Measurements from ENCODE around the gene PPP2R2C. TPM values are rescaled to one million over a fixed set of nuclear protein-coding genes. Genes with fewer than 3 reads are reported as not detected.

The PPP2R2C gene
- total RNA-seq, 6 experiments from 2014 or later: 0.12 to 0.27 TPM; not detected in 4

GRCh38 chr4:6306299-6306698 lies 166.1 kb downstream of the PPP2R2C start:
- H3K27ac ChIP-seq: no peak overlapping the region
- 80% methylated on average over 4 of the region's 5 CpGs for WGBS (ENCODE audit: insufficient coverage, low coverage, low lambda C conversion rate, missing lambda C conversion rate)
- no peak for ATAC-seq
- no peaks in the 10 kb centered on the region for H3K27me3 ChIP-seq
- DNase-seq: no peak
- TF ChIP-seq POLR2A (IDR thresholded peaks at IDR 0.05) (no peak), CTCF (IDR thresholded peaks at IDR 0.05) (no peak)
- no peaks in the 10 kb centered on the region for H3K4me1 ChIP-seq
- no peak overlapping the region for H3K4me3 ChIP-seq
- intact Hi-C loops (cut with DNase I): no loop called here
- peaks cover 0 to 7% (median 1%) of the 10 kb centered on the region in 4 donors for H3K36me3 ChIP-seq
- no peaks in the 10 kb centered on the region for H3K9me3 ChIP-seq

GRCh38 chr4:6303943-6304342 lies 168.5 kb downstream of the PPP2R2C start:
- peaks cover 0 to 12% (median 3%) of the 10 kb centered on the region in 4 donors for H3K36me3 ChIP-seq
- no peaks in the 10 kb centered on the region for H3K27me3 ChIP-seq
- TF ChIP-seq CTCF (IDR thresholded peaks at IDR 0.05) (no peak), POLR2A (IDR thresholded peaks at IDR 0.05) (no peak)
- no peak overlapping the region for H3K4me3 ChIP-seq
- WGBS (ENCODE audit: insufficient coverage, low coverage, low lambda C conversion rate, missing lambda C conversion rate): no CpG with 5 or more reads among the region's 12 CpGs
- ATAC-seq (no peak), DNase-seq (no peak)
- H3K27ac ChIP-seq: no peak overlapping the region
- H3K4me1 ChIP-seq: no peaks in the 10 kb centered on the region
- H3K9me3 ChIP-seq: no peaks in the 10 kb centered on the region
- intact Hi-C loops (cut with DNase I): no loop called here

GRCh38 chr4:6302869-6303268 lies 169.5 kb downstream of the PPP2R2C start:
- H3K4me1 ChIP-seq: no peaks in the 10 kb centered on the region
- TF ChIP-seq POLR2A (IDR thresholded peaks at IDR 0.05): no peak
- no peak for TF ChIP-seq CTCF (IDR thresholded peaks at IDR 0.05)
- no peaks in the 10 kb centered on the region for H3K27me3 ChIP-seq
- WGBS (ENCODE audit: insufficient coverage, low coverage, low lambda C conversion rate, missing lambda C conversion rate): 100% methylated on average over 1 of the region's 6 CpGs
- H3K4me3 ChIP-seq: no peak overlapping the region
- no peak overlapping the region for H3K27ac ChIP-seq
- H3K36me3 ChIP-seq: peaks cover 0 to 12% (median 3%) of the 10 kb centered on the region in 4 donors
- intact Hi-C loops (cut with DNase I): no loop called here
- H3K9me3 ChIP-seq: no peaks in the 10 kb centered on the region
- no peak for ATAC-seq
- no peak for DNase-seq

GRCh38 chr4:6301732-6302442 lies 170.5 kb downstream of the PPP2R2C start:
- Histone ChIP-seq H3K36me3 (peaks cover 0 to 12% (median 3%) of the 10 kb centered on the region in 4 donors), H3K9me3 (no peaks in the 10 kb centered on the region), H3K27ac (no peak overlapping the region), H3K4me3 (no peak overlapping the region), H3K4me1 (no peaks in the 10 kb centered on the region), H3K27me3 (no peaks in the 10 kb centered on the region)
- WGBS (ENCODE audit: insufficient coverage, low coverage, low lambda C conversion rate, missing lambda C conversion rate): no CpG with 5 or more reads among the region's 55 CpGs
- ATAC-seq: no peak
- intact Hi-C loops (cut with DNase I): no loop called here
- peak in 1 of 3 donors; percentile 16 for DNase-seq
- TF ChIP-seq POLR2A (IDR thresholded peaks at IDR 0.05) (no peak), CTCF (IDR thresholded peaks at IDR 0.05) (no peak)

Measured in right lobe of liver (tissue), 6 donors.